Chondrocyte (in vitro differentiated cells): ENCODE results near the gene BAG1. TPM values are rescaled to one million over a fixed set of nuclear protein-coding genes. Genes with fewer than 3 reads are reported as not detected.

Experiments used
- DNase-seq: peaks from one replicate; pipeline ENCODE4 v3.0.0; 2021; ENCODE audit warnings: mixed read lengths, low spot score
- H3K27ac Mint-ChIP-seq: one replicate; pipeline ENCODE4 v1.8.0; 2021; ENCODE audit warnings: mild to moderate bottlenecking, moderate library complexity, mixed read lengths; ENCODE audit not compliant: unreplicated experiment
- H3K27me3 Mint-ChIP-seq: 2 replicates; pipeline ENCODE4 v1.8.0; 2021; ENCODE audit warnings: low read depth, mixed read lengths
- H3K36me3 Mint-ChIP-seq: 2 replicates; pipeline ENCODE4 v1.8.0; 2021; ENCODE audit warnings: low read depth, mixed read lengths
- H3K4me1 Mint-ChIP-seq: 2 replicates; pipeline ENCODE4 v1.8.0; 2021; ENCODE audit warnings: low read depth, mild to moderate bottlenecking, mixed read lengths
- H3K4me3 Mint-ChIP-seq: one replicate; pipeline ENCODE4 v1.8.0; 2021; ENCODE audit warnings: mild to moderate bottlenecking, moderate library complexity, mixed read lengths; ENCODE audit not compliant: unreplicated experiment
- H3K9me3 Mint-ChIP-seq: 2 replicates; pipeline ENCODE4 v1.8.0; 2021; ENCODE audit warnings: low read depth, mixed read lengths
- total RNA-seq: library from RNA; stranded (reverse); gene quantifications from 3 replicates; pipeline ENCODE4 v1.2.1, GENCODE V29; 2021
- TF ChIP-seq, protein P1 (sequence below): fragments of 200-600 bp; sonication (generic); IDR thresholded peaks from 2 replicates; pipeline ENCODE4 v1.5.0; 2021; ENCODE audit warnings: antibody characterized with exemption, mild to moderate bottlenecking, moderate library complexity

Gene BAG1
- total RNA-seq, 1 donor from 2014 or later, result 51.1 TPM

DNA sequence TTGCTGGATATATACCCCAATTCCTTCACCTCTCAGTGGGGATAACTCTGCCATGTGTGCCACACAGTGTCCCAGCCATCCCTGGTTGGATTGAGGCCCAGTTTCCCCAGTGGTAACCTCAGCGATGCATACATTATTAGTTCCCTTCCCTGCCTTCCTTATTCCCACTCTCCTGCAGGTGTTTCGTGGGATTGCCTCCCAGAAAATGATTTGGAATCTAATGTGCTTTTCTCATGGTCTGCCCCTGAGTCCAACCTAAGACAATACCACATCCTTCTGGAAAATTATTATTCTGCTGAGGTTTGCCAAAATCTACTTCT is 32.9 kb downstream of the BAG1 start:
- Mint-ChIP-seq H3K9me3 (no peaks in the 10 kb centered on the region), H3K27me3 (peaks cover 10% of the 10 kb centered on the region), H3K36me3 (no peaks in the 10 kb centered on the region), H3K4me3 (no peak overlapping the region), H3K4me1 (peaks cover 7% of the 10 kb centered on the region), H3K27ac (no peak overlapping the region)
- TF ChIP-seq, protein P1, sequence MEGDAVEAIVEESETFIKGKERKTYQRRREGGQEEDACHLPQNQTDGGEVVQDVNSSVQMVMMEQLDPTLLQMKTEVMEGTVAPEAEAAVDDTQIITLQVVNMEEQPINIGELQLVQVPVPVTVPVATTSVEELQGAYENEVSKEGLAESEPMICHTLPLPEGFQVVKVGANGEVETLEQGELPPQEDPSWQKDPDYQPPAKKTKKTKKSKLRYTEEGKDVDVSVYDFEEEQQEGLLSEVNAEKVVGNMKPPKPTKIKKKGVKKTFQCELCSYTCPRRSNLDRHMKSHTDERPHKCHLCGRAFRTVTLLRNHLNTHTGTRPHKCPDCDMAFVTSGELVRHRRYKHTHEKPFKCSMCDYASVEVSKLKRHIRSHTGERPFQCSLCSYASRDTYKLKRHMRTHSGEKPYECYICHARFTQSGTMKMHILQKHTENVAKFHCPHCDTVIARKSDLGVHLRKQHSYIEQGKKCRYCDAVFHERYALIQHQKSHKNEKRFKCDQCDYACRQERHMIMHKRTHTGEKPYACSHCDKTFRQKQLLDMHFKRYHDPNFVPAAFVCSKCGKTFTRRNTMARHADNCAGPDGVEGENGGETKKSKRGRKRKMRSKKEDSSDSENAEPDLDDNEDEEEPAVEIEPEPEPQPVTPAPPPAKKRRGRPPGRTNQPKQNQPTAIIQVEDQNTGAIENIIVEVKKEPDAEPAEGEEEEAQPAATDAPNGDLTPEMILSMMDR, result no peak
- no peak for DNase-seq

DNA sequence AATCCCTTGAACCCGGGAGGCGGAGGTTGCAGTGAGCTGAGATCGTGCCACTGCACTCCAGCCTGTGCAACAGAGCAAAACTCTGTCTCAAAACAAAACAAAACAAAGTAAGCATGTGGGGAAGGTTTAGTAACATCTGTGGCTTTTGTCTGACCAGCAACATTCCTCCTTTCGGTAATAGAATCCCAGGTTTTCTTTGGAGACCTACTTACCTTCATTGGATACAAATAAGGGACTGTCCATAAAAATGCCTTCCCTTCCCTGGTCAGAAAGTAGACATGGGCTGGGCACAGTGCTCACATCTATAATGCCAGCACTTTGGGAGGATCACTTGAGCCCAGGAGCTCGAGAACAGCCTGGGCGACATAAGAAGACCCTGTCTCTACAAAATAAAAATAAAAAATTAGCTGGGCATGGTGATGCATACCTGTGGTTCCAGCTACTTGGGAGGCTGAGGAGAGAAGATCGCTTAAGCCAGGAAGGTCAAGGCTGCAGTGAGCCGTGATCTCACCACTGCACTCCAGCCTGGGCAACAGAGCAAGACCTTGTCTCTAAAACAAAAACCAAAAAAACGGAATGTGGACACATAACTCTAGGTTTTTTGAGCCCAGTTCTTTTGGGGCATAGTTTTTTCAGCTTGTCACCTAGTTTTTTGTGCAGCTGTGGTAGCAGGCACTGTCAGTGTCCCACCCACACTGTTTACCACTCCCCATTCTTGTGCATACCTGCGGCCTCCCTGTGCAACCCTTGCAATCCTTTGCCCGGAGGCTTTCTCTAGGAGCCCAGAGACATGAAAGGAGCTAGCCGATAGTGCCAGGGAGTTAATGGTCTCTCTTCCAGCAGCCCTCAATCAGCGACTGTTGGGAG is 33.5 kb downstream of the BAG1 start:
- TF ChIP-seq, protein P1, result no peak
- Mint-ChIP-seq H3K36me3 (no peaks in the 10 kb centered on the region), H3K9me3 (no peaks in the 10 kb centered on the region), H3K27me3 (peaks cover 7% of the 10 kb centered on the region), H3K27ac (no peak overlapping the region), H3K4me1 (peaks cover 7% of the 10 kb centered on the region), H3K4me3 (no peak overlapping the region)
- DNase-seq, result no peak

GRCh38 chr9:33229359-33230114 is 35.0 kb downstream of the BAG1 start:
- Mint-ChIP-seq H3K9me3 (no peaks in the 10 kb centered on the region), H3K4me3 (no peak overlapping the region), H3K27ac (no peak overlapping the region), H3K27me3 (peaks cover 3% of the 10 kb centered on the region), H3K36me3 (no peaks in the 10 kb centered on the region), H3K4me1 (peaks cover 13% of the 10 kb centered on the region)
- TF ChIP-seq, protein P1, result no peak
- DNase-seq, result no peak

GRCh38 chr9:33228606-33229005 is 35.9 kb downstream of the BAG1 start:
- no peak overlapping the region for H3K27ac Mint-ChIP-seq

DNA sequence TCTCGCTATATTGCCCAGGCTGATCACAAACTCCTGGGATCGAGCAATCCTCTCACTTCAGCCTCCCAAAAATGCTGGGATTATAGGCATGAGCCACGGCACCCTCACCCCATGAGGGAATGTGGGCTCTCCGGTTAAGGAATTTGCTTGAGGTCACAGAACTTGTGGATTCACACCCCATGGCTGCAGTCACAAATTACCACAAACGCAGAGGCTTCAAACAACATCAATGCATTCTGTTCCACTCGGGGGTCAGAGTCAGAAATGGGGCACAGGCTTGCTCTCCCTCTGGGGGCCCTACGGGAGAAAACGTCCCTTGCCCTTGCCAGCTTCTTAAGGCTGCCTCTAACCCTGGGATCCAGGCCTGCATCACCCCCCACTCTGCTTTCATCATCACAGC is 36.8 kb downstream of the BAG1 start:
- Mint-ChIP-seq H3K27me3 (peaks cover 6% of the 10 kb centered on the region), H3K4me1 (peaks cover 7% of the 10 kb centered on the region), H3K27ac (no peak overlapping the region), H3K4me3 (no peak overlapping the region), H3K9me3 (no peaks in the 10 kb centered on the region), H3K36me3 (no peaks in the 10 kb centered on the region)
- TF ChIP-seq, protein P1, result no peak
- no peak for DNase-seq

More at GRCh38 chr9:33228606-33229005, 35.9 kb downstream of the BAG1 start:
- TF ChIP-seq, protein P1, result no peak
- H3K4me3 Mint-ChIP-seq, result no peak overlapping the region
- no peaks in the 10 kb centered on the region for H3K9me3 Mint-ChIP-seq
- no peaks in the 10 kb centered on the region for H3K36me3 Mint-ChIP-seq
- DNase-seq, result no peak
- H3K27me3 Mint-ChIP-seq, result peaks cover 3% of the 10 kb centered on the region
- peaks cover 7% of the 10 kb centered on the region for H3K4me1 Mint-ChIP-seq
